ENCODE results near the gene C5orf58.

DNA sequence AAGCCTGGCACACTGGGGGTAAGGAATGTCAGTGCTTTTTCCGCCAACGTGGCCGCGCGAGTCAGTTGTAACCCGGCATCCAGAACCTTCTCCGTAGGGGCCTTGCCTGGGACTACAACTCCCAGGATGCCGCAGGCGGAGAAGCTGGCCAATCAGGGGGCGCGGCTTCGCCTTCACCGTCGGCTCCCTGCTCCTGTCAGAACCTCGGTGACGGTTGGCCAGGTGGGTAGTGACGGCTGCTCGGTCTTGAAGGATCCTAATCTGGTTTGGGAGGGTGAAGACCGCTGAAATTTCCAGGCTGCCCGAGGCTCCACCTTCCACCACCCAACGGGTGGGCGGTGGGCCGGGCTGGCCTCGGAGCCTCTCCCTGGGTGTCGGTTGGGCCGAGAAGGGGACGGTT is at the start of gene C5orf58:
- no peak for TF ChIP-seq EZH2phosphoT487 (IDR thresholded peaks at IDR 0.05; ENCODE audit: low read depth)
- TF ChIP-seq, protein P1, sequence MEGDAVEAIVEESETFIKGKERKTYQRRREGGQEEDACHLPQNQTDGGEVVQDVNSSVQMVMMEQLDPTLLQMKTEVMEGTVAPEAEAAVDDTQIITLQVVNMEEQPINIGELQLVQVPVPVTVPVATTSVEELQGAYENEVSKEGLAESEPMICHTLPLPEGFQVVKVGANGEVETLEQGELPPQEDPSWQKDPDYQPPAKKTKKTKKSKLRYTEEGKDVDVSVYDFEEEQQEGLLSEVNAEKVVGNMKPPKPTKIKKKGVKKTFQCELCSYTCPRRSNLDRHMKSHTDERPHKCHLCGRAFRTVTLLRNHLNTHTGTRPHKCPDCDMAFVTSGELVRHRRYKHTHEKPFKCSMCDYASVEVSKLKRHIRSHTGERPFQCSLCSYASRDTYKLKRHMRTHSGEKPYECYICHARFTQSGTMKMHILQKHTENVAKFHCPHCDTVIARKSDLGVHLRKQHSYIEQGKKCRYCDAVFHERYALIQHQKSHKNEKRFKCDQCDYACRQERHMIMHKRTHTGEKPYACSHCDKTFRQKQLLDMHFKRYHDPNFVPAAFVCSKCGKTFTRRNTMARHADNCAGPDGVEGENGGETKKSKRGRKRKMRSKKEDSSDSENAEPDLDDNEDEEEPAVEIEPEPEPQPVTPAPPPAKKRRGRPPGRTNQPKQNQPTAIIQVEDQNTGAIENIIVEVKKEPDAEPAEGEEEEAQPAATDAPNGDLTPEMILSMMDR (IDR thresholded peaks at IDR 0.05; ENCODE audit: low read depth, low read length), result no peak
